K562 (cell line): ENCODE results near the gene ZNF318. TPM values are rescaled to one million over a fixed set of nuclear protein-coding genes. Genes with fewer than 3 reads are reported as not detected.

ENCODE experiments used
- ATAC-seq: fragments of 200-7000 bp; cut with Tn5 transposase; 3 replicates; pipeline ENCODE4 v1.9.1; 2020; ENCODE audit warnings: moderate library complexity
- BruUV-seq: library from RNA; stranded (reverse); fragments of 400-500 nt; replicated peaks from 2 replicates; lab custom pipeline; 2021; lab: Mats Ljungman, UMichigan
- CTCF ChIA-PET: fragments of 300-600 bp; formaldehyde crosslinking; extraction: SDS; loops from one replicate; lab custom pipeline; 2021; ENCODE audit warnings: low intra/inter-chr PET ratio; lab: Yijun Ruan, JAX
- POLR2A ChIA-PET: fragments of 300-600, 350-650 bp; sonication (Branson Sonifier 250); formaldehyde crosslinking; extraction: SDS; loops from one replicate; lab custom pipeline; 2021; ENCODE audit warnings: antibody characterized with exemption, inconsistent platforms; lab: Yijun Ruan, JAX
- DNase-seq, 4 experiments: peaks; one replicate each; pipeline versions ENCODE4 v3.0.0 to v3.0.0-alpha.2; 2011 to 2018; ENCODE audit warnings: low spot score in 3 of 4, mixed read lengths in 3 of 4; ENCODE audit errors: extremely low read depth in 1 of 4
- FAIRE-seq: peaks from 2 replicates; lab custom pipeline; 2011; peaks lifted over from hg19 to GRCh38; lab: Jason Lieb, UNC
- H2AFZ ChIP-seq: 2 replicates; pipeline ENCODE4 v1.6.0; 2011; ENCODE audit warnings: low read depth, low read length, control low read depth, inconsistent platforms
- H3K27ac ChIP-seq: fragments of 200-600 bp; 3 replicates; pipeline ENCODE4 v1.8.0; 2011; ENCODE audit warnings: low read depth, mild to moderate bottlenecking, control low read depth, inconsistent platforms, low read length, moderate library complexity, mixed read lengths; ENCODE audit errors: extremely low read depth
- H3K27me3 ChIP-seq, 2 experiments: fragments of 300-600 bp in 1 of 2; 2 replicates in 1 of 2; 3 replicates in 1 of 2; pipeline versions ENCODE4 v1.6.0 to v1.8.0; 2011; ENCODE audit warnings: inconsistent platforms in 2 of 2, low read length in 2 of 2, mild to moderate bottlenecking in 1 of 2, mixed read lengths in 1 of 2, moderate library complexity in 1 of 2; ENCODE audit not compliant: control insufficient read depth in 2 of 2, insufficient read depth in 2 of 2
- H3K36me3 ChIP-seq: fragments of 300-600 bp; 3 replicates; pipeline ENCODE4 v1.8.0; 2011; ENCODE audit warnings: mild to moderate bottlenecking, low read length, inconsistent platforms; ENCODE audit not compliant: control insufficient read depth, insufficient read depth
- H3K4me1 ChIP-seq, 2 experiments: fragments of 200-600 bp in 1 of 2; replicated peaks in 1 of 2; 2 replicates in 1 of 2; 3 replicates in 1 of 2; pipeline versions ENCODE4 v1.5.1 to v1.8.0; 2011; ENCODE audit warnings: inconsistent platforms in 2 of 2, low read length in 2 of 2, mild to moderate bottlenecking in 1 of 2, mixed read lengths in 1 of 2, moderate library complexity in 1 of 2; ENCODE audit not compliant: control insufficient read depth in 2 of 2, insufficient read depth in 2 of 2
- H3K4me2 ChIP-seq: 2 replicates; pipeline ENCODE4 v1.6.1; 2011; ENCODE audit warnings: low read length, control low read depth, inconsistent platforms, mixed read lengths; ENCODE audit not compliant: insufficient read depth
- H3K4me3 ChIP-seq: fragments of 200-600 bp; sonication (generic), shearing (Covaris generic); 2 replicates; pipeline ENCODE4 v1.5.1; 2016; ENCODE audit warnings: control low read depth, inconsistent platforms
- H3K79me2 ChIP-seq: fragments of 200-600 bp; 3 replicates; pipeline ENCODE4 v1.8.0; 2011; ENCODE audit warnings: low read length, inconsistent platforms; ENCODE audit not compliant: control insufficient read depth, insufficient read depth
- H3K9ac ChIP-seq, 2 experiments: 2 replicates each; pipeline versions ENCODE4 v1.6.0 to v1.6.1; 2011; ENCODE audit warnings: low read depth in 2 of 2, low read length in 2 of 2, control low read depth in 1 of 2, inconsistent platforms in 1 of 2, mild to moderate bottlenecking in 1 of 2, mixed read lengths in 1 of 2; ENCODE audit not compliant: insufficient read depth in 1 of 2
- H3K9me1 ChIP-seq: one replicate; pipeline ENCODE4 v1.6.0; 2011; ENCODE audit warnings: inconsistent platforms, mild to moderate bottlenecking, low read length, moderate library complexity; ENCODE audit not compliant: control insufficient read depth, insufficient read depth
- H3K9me3 ChIP-seq: replicated peaks from 2 replicates; pipeline ENCODE4 v1.5.1; 2011; ENCODE audit warnings: low read depth, low read length, inconsistent platforms; ENCODE audit not compliant: control insufficient read depth, insufficient read depth
- H4K20me1 ChIP-seq: replicated peaks from 2 replicates; pipeline ENCODE4 v1.6.1; 2011; ENCODE audit warnings: low read length, inconsistent platforms, mixed read lengths; ENCODE audit not compliant: control insufficient read depth, insufficient read depth
- BCOR ChIP-seq: fragments of 450-650 bp; IDR thresholded peaks from 2 replicates; pipeline ENCODE4 v1.6.1; 2016
- BRF2 ChIP-seq: IDR thresholded peaks from 3 replicates; pipeline ENCODE4 v1.6.1; 2011; ENCODE audit warnings: borderline replicate concordance, mild to moderate bottlenecking; ENCODE audit not compliant: insufficient read length, insufficient read depth
- ERF ChIP-seq: fragments of 450-650 bp; formaldehyde crosslinking; IDR thresholded peaks from 2 replicates; pipeline ENCODE4 v1.4.0; 2020; ENCODE audit warnings: mild to moderate bottlenecking, mixed read lengths
- FOS ChIP-seq: IDR thresholded peaks from 3 replicates; pipeline ENCODE4 v1.6.1; 2011; ENCODE audit not compliant: insufficient read length; ENCODE audit errors: extremely low read depth
- GTF2F1 ChIP-seq: IDR thresholded peaks from 2 replicates; pipeline ENCODE4 v1.6.1; 2011; ENCODE audit warnings: low read depth, low read length, improper control_type of control experiment
- KLF16 ChIP-seq: IDR thresholded peaks from 2 replicates; pipeline ENCODE4 v1.6.1; 2016; ENCODE audit warnings: antibody characterized with exemption
- MAZ ChIP-seq, 2 experiments: fragments of 450-650 bp in 1 of 2; sonication (generic) in 1 of 2; formaldehyde crosslinking; IDR thresholded peaks in 1 of 2; conservative IDR thresholded peaks in 1 of 2; 2 replicates each; pipeline versions ENCODE4 v1.4.0 to v1.5.0; 2020; ENCODE audit warnings: mild to moderate bottlenecking in 1 of 2, missing genetic modification reagents in 1 of 2
- POLR3G ChIP-seq: IDR thresholded peaks from 2 replicates; pipeline ENCODE4 v1.6.1; 2011; ENCODE audit not compliant: insufficient read length, insufficient replicate concordance; ENCODE audit errors: extremely low read depth
- PRMT5 ChIP-seq: sonication (generic); formaldehyde crosslinking; IDR thresholded peaks from 2 replicates; pipeline ENCODE4 v1.5.0; 2020; ENCODE audit warnings: missing genetic modification reagents
- SMAD2 ChIP-seq: fragments of 150-350 bp; IDR thresholded peaks from 2 replicates; pipeline ENCODE4 v1.6.1; 2014; ENCODE audit warnings: low read depth, mild to moderate bottlenecking, low read length
- SP1 ChIP-seq: sonication (generic); formaldehyde crosslinking; IDR thresholded peaks from 2 replicates; pipeline ENCODE4 v1.8.1; 2022; ENCODE audit warnings: mild to moderate bottlenecking, missing genetic modification reagents
- SRF ChIP-seq, 2 experiments: fragments of 250-450, 450-650 bp in 1 of 2; sonication (Bioruptor Pico) in 1 of 2; sonication (generic) in 1 of 2; formaldehyde crosslinking; IDR thresholded peaks; 2 replicates each; pipeline versions ENCODE4 v1.5.0 to v1.5.1; 2020 to 2022; ENCODE audit warnings: mild to moderate bottlenecking in 1 of 2, missing genetic modification reagents in 1 of 2
- THRAP3 ChIP-seq: fragments of 450-650 bp; IDR thresholded peaks from 2 replicates; pipeline ENCODE4 v1.6.1; 2016; ENCODE audit warnings: mild to moderate bottlenecking, inconsistent platforms, borderline replicate concordance
- U2AF2 ChIP-seq: fragments of 200-400 bp; formaldehyde crosslinking; optimal IDR thresholded peaks from 2 replicates; pipeline ENCODE3; 2017; ENCODE audit warnings: low read depth, mild to moderate bottlenecking, low read length
- VEZF1 ChIP-seq: fragments of 200-800 bp; sonication (Bioruptor generic); IDR thresholded peaks from 2 replicates; pipeline ENCODE4 v1.6.1; 2017; ENCODE audit warnings: missing genetic modification characterization, missing compliant biosample characterization
- ZBTB12 ChIP-seq: fragments of 250-450 bp; sonication (Bioruptor Pico); IDR thresholded peaks from 2 replicates; pipeline ENCODE4 v1.4.0; 2020
- ZC3H11A ChIP-seq: IDR thresholded peaks from 2 replicates; pipeline ENCODE4 v1.6.1; 2012; ENCODE audit warnings: low read depth, low read length, improper control_type of control experiment
- ZNF197 ChIP-seq: fragments of 200-800 bp; sonication (Bioruptor generic); IDR thresholded peaks from 2 replicates; pipeline ENCODE4 v1.6.1; 2016; ENCODE audit warnings: low read depth, missing genetic modification characterization, missing compliant biosample characterization
- ZNF232 ChIP-seq: sonication (generic); formaldehyde crosslinking; IDR thresholded peaks from 2 replicates; pipeline ENCODE4 v1.8.0; 2022; ENCODE audit warnings: mild to moderate bottlenecking, missing genetic modification reagents
- ZNF589 ChIP-seq: fragments of 200-800 bp; sonication (Bioruptor generic); IDR thresholded peaks from 2 replicates; pipeline ENCODE4 v1.6.1; 2016; ENCODE audit warnings: low read depth, missing genetic modification characterization, missing compliant biosample characterization
- ZNF644 ChIP-seq: fragments of 200-800 bp; sonication (Bioruptor generic); IDR thresholded peaks from 2 replicates; pipeline ENCODE4 v1.6.1; 2016; ENCODE audit warnings: low read depth, missing genetic modification characterization, missing compliant biosample characterization
- WGBS: fragments of 100-300 bp; shearing (Covaris generic); methylation state at CpG from one replicate; pipeline ENCODE4 v1.1.6; 2016; ENCODE audit warnings: low coverage, mixed read lengths; ENCODE audit not compliant: insufficient coverage; ENCODE audit errors: missing lambda C conversion rate; 5-methylcytosine and 5-hydroxymethylcytosine counted together
- in situ Hi-C: fragments of 300-500 bp; cut with MboI; formaldehyde crosslinking; loops from 4 replicates; pipeline ENCODE4 v1.15.0; 2018; ENCODE audit warnings: inconsistent platforms, mixed read lengths
- intact Hi-C: fragments of 100-400 bp; cut with micrococcal nuclease; formaldehyde crosslinking; loops from 2 replicates; pipeline ENCODE4 v1.14.2; 2022
- polyA plus RNA-seq, 8 experiments: library from polyadenylated mRNA; depleted of rRNA in 4 of 8; stranded (reverse) in 5 of 8; unstranded in 3 of 8; fragments of >200 nt; fragmentation: Nextera tagmentation in 2 of 8; fragmentation: Illumina TruSeq in 1 of 8; extraction: Ambion mirVana in 2 of 8; extraction: Trizol in 1 of 8; gene quantifications; 2 replicates each; pipeline versions ENCODE4 v1.2.1 to v1.2.3, GENCODE V29; 2011 to 2014; ENCODE audit warnings: inconsistent platforms in 1 of 8, missing spikeins in 1 of 8
- total RNA-seq, 7 experiments: library from RNA; depleted of rRNA in 6 of 7; stranded (reverse); fragments of >200 nt in 6 of 7; fragmentation: Illumina TruSeq in 2 of 7; extraction: Trizol in 2 of 7; gene quantifications; 2 replicates each; pipeline versions ENCODE4 v1.2.1 to v1.2.3, GENCODE V29; 2011 to 2021; ENCODE audit warnings: low replicate concordance in 1 of 7

The ZNF318 gene
- total and polyA plus RNA-seq, 9 of the 15 experiments (the other 6 are each of a cell fraction or from before 2014, with no cell fraction given): 3.2 to 19.0 (median 9.2) TPM

DNA sequence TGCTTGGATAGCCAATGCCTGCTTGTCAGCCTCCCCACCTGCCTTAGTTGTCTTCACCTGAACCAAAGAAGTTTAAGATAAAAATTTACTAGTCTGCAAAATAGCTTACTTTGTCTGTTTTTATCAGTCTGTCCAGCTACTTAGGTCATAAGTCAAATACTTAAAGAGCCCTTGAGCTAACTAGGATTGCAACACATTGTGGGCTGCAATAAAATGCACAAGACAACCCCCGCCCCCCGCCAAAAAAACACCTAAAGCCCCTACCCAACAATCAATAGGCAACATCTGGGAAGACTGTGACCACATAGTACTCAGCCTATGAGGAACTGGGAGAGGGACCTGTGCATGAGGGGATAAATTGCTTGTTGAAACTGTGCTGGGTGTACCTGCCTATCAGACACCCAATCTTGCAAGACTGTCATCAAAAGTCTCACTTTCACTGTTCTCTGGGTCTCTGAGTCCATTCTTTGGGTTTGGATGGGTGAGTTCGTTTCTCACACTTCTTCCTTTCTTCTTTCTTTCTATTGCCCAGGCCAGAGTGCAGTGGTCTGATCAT lies 30.6 kb upstream of the ZNF318 start:
- Histone ChIP-seq H2AFZ (no peak overlapping the region), H3K9me3 (no peaks in the 10 kb centered on the region), H3K79me2 (no peaks in the 10 kb centered on the region), H3K4me2 (no peak overlapping the region), H3K9me1 (no peaks in the 10 kb centered on the region), H4K20me1 (no peaks in the 10 kb centered on the region), H3K4me3 (no peak overlapping the region), H3K36me3 (no peaks in the 10 kb centered on the region), H3K27me3 (peaks cover 0 to 9% of the 10 kb centered on the region in 2 experiments; a peak in 1 of 5 replicates), H3K9ac (no peak overlapping the region), H3K4me1 (peaks cover 0 to 7% of the 10 kb centered on the region in 2 experiments; a peak in 3 of 5 replicates), H3K27ac (no peak overlapping the region)
- DNase-seq (no peak), FAIRE-seq (no peak), ATAC-seq (no peak)
- BruUV-seq: no TSS peak
- POLR2A ChIA-PET: no interaction called here
- intact Hi-C loops: loop anchor here (5.0 kb wide), 1 partner anchor 138 kb away; no protein-coding TSS in a partner anchor
- CTCF ChIA-PET: no interaction called here
- 12% methylated on average over 3 of the region's 3 CpGs for WGBS
- in situ Hi-C loops: no loop called here
- TF ChIP-seq BRF2 (no peak), VEZF1 (CRISPR knock-in tag) (peak; percentile 21; the same call in 1 of the 2 replicates), ZNF232 (CRISPR knock-in tag) (no peak), KLF16 (no peak), SMAD2 (no peak), SP1 (CRISPR knock-in tag) (no peak), GTF2F1 (no peak), MAZ (CRISPR knock-in tag; conservative IDR thresholded peaks at IDR 0.05 in 1 of 2, IDR thresholded peaks at IDR 0.05 in 1 of 2) (no peak), ZNF589 (CRISPR knock-in tag) (no peak), ZNF197 (CRISPR knock-in tag) (no peak), ZNF644 (no peak), ERF (no peak), U2AF2 (no peak), PRMT5 (no peak), POLR3G (no peak), THRAP3 (no peak), BCOR (no peak), ZBTB12 (CRISPR knock-in tag) (no peak), FOS (no peak), SRF (CRISPR knock-in tag; IDR thresholded peaks at IDR 0.05) (no peak), ZC3H11A (no peak)
